Activated T-cell treated with anti-CD3 and anti-CD28 coated beads for 1 hour (primary cell): Measurements from ENCODE around the gene GRHL1.
"Not testable (repeated sequence)": the region's sequence is repeated elsewhere in the genome, so short reads cannot be mapped to it uniquely, and the experiment has no call there.

ENCODE experiments used
- DNase-seq: peaks from one replicate; pipeline ENCODE4 v3.0.0-alpha.2; 2020; ENCODE audit warnings: low read depth

GRHL1 gene

DNA sequence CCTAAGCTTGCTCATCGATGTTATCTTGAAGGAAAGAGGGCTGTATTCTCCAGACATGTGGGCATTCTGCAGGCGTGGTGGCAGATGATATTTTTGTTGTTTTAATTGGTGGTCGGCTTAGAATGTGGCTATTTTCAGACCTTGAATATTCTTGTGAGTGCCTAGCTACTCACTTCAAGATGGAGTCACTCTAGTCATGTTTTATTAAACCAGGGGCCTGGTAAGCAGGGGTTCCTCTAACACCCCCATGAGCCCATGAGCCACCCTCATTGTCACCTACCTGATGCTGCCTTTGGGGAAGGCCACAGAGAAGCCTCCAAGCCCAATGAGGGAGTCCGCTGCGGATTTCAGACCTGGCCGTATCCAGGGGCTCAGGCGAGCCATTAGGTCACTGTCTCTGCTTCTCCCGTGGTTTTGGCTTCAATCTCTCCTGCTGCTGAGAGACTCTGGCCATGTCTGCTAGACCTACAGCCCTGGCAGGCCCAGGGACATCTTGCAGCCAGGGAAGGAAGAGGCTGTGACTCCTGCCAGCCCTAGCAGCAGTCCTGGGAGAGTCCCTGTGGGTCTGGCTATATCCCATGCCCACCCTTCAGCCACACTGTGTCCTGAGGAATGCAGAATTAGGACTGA lies 75.6 kb downstream of the GRHL1 start:
- DNase-seq, result no peak

DNA sequence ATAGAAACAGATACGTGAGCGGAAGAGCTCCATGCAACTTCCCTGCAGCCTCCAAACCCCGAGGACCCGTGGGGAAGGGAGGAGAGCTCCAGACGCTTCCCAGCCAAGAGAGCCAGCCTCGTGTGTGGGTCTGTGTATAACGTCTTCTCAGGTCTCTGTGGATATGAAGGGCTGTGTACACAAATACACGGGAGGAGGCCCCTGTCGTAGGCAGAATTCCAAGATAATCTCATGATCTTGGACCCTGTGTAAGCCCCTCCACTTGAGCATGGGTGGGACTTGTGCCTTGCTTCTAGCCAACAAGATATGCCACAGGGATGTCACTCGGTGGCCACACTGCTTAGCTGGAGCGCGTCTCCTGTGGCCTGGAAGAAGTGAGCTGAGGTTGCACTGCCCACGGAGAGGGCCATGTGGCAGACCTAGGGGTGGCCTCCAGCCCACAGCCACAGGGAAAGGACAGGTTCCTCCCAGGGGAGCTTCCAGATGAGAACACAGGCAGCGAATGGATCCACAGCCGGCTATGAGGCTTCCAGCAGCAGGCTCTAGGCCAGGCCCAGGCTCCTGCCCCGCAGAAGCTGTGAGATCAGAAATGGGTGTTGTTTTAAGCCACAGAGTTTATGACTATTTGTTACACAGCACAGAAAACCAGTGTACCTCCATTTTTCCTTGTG lies 76.3 kb downstream of the GRHL1 start:
- no peak for DNase-seq

DNA sequence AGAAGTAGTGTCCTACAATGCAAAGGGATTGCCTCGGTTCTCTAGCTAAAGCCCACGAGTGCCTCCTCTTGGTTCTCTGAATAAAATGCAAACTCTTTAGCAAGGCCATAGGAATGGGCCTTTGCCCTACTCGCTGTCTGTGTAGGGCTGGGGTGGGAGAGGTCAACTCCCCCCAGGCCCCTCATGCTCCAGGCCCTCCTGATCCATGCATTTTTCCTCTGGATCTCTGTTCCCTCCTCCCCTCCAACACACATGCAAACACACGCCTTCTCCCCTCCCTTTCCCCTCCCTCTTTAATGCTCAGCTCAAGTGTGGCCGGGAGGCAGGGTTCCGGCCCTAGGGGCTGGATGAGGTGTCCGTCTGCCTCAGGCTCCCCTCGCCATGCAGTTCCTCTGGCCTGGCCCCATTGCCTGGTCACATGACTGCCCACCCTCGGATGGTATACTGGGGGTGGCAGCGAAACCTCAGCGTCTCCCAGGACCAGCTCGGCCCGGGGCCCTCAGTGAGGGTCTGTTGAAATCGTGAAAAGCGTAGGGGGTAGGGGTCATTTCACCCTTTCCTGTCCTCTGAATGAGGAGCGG lies 77.0 kb downstream of the GRHL1 start:
- no peak for DNase-seq

DNA sequence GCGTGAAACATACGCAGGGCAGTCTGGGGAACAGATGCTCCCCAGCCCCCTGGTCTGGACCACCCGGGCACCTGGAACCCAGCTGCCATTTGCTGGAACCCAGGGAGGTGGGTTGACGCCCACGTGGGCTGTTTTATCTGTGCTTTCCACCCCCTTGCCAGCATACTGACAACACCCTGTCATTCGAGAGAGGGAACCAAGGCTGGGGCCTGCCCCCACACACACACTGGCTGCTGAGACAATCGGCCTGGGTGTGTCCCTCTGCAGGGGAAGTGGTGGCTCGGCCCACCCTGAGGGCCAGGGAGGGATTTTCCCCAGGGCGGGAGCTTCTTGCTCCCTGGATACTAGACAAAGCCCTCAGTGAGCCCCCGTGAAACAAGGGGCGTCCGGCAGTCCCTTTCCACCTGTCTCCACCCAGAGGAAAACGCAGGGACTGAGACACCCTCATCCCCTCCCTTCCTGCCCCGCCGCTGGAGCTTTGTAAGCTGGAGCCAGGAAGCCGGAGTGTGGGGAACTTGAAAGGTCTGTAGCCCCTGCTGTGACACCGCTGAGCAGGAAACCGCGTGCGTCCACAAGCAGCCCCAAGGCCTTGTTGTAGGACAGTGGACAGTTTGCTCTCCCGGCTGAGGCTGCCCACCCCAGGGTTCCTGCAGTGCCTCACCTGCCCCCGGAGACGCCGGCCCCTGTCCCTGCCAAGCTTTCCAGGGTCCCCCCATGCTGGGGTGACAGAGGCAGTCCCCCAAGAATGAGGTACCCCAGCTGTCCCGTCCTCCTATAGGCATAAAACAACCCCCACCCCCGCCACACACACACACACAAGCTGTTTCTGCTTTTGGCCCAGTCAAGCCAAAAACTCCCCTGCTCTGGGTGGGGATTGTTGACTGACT lies 77.7 kb downstream of the GRHL1 start:
- DNase-seq, result peak; percentile 22

GRCh38 chr2:10029875-10030223 lies 78.4 kb downstream of the GRHL1 start:
- DNase-seq, result no peak

- no peak for DNase-seq
These were observed 78.8 kb downstream of the GRHL1 start for GRCh38 chr2:10030311-10030736.

GRCh38 chr2:10030798-10031197 lies 79.3 kb downstream of the GRHL1 start:
- not testable (repeated sequence) for DNase-seq

- no peak for DNase-seq
These were observed 80.6 kb downstream of the GRHL1 start for GRCh38 chr2:10031886-10032745.

DNA sequence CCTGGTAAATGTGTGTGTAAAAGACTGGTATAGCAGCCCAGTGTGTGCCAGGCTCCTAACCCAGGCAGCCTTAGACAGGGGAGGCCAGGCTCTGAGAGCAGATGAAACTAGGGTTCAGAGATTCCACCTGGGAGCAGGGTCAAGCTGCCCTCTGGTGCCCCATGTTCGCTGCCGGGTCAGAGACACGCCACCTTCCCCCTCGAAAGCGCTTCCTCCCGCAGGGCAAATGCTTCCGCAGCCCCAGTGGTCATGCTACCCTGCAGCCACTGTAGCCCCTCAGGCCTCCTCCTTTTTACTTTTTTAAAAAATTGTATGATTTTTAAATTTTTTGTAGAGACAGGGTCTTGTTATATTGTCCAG lies 81.2 kb downstream of the GRHL1 start:
- DNase-seq, result no peak

DNA sequence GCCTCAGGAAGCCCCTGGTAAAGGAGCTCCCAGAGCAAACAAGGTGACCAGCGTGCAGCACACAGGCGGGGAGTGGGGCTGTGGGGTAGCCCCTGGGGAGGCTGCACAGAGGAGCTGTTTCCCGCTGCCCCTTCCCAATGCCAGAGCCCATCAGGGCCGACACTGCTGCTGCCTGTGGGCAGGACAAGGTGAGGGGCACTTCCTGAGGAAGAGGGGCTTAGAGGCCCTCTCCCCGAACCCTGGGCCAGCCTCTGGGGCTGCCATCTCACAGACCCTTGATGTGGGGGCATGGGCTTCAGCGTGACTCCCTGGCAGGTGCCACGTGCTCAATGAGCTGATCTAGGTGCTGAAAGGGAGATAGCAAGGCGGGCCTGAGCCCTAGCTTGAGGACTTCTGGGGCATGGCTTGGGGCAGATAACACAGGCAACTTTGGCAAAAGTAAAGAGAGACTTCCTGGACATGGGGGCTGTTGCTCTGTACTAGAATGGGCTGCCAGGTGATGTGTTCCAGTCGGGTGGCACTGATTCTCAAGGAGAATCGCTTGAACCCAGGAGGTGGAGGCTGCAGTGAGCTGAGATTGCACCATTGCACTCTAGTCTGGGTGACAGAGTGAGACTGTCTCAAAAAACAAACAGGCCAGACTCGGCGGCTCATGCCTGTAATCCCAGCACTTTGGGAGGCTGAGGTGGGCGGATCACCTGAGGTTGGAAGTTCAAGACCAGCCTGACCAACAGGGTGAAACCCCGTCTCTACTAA lies 81.9 kb downstream of the GRHL1 start:
- no peak for DNase-seq

DNA sequence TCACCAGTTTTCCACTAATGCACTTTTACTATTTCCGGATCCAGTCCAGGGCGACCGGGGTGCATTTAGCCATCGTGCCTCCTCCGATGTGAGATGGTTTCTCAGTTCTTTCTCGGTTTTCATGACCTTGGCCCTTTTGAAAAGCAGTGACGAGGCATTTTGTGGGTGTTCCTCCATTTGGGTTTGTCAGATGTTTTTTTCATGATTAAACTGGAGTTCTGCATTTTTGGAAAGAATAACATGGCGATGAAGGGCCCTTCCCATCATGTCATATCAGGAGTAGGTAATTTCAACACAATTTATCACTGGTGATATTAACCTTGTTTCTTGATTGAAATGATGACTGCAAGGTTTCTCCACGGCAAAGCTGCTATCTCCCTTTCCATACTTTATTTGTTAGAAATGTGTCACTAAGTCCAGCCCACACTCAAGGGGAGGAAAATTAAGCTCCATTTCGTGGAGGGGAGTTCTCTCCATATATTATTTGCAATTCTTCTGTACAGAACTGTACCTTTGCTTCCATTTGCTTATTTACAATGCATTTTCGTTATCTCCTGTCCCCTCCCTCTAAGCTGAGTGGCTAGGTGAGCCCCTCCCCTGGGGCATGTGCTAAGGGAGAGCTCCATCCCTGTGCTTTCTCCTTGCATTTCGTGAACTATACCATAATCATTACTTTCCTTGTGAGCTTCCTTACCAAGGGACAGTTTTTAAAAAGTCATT lies 83.0 kb downstream of the GRHL1 start:
- no peak for DNase-seq

DNA sequence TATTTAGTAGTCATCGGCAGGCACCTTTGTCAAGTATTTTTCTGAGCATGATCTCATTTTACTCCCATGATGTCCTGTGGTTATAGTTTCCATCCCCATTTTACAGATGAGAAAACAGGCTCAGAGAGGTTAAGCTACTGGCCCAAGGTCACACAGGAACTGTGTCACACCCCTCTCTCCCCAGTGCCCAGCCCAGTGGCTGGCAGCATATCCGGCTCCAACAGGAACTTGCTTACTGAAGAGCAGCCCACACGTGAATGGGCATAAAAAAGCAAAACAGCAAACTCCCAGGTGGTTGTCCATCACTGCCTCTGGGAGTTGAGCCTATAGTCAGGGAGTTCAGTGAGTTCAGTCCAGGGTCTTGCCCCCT lies 83.5 kb downstream of the GRHL1 start:
- DNase-seq, result no peak

DNA sequence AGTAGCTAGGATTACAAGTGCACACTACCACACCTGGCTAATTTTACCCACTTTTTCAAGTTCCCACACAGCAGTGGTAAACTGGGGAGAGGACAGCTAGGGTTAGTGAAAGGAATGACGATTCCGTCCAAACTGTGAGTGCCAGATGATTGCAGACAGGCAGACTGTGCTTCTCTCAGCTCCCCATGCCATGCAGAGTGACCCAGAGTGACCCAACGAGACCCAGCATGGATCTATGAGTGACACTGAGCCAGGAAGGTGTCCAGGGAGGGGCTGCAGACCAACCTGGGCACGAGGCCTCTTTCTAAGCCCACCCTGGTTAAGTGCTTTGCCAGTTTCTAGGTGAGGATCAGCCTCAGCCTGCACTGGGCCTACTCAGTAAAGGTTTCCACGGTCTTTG lies 84.1 kb downstream of the GRHL1 start:
- no peak for DNase-seq

DNA sequence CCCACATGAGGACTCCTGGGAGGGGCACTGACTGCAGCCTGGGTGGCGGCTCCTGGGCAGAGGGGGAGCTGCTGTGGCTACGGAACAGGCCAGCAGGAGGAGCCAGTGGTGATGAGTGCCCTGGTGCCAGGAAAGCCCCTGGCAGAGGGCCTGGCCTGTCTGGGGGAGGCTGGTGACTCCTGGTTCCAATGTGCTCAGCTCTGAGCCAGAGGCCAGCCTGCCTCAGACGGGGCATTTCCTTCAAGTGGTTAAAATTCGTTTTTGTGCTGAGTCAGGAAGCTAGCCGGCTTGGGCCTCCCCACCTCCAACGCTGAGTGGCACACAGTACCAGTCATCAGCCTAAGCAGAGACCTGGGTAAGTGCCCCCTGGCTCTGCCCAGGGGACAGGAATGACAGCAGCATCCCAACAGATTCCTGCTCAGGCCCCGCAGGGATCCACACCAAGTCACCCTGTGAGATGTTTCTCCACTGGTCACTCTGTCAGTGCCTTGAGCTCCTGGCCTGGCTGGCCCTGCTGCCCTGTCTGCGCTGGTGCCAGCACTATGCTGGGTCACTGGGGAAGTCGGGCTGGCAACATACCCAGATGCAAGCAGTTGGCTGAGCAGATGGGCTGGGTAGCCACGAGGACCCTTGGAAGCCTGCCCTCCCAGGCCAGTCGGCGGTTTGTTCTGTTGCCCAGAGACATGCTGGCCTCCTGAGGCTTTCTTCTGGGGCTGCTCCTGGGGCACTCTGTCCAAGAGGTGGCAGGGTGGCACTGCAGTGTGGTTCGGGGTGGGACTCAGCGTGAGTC lies 84.8 kb downstream of the GRHL1 start:
- no peak for DNase-seq

DNA sequence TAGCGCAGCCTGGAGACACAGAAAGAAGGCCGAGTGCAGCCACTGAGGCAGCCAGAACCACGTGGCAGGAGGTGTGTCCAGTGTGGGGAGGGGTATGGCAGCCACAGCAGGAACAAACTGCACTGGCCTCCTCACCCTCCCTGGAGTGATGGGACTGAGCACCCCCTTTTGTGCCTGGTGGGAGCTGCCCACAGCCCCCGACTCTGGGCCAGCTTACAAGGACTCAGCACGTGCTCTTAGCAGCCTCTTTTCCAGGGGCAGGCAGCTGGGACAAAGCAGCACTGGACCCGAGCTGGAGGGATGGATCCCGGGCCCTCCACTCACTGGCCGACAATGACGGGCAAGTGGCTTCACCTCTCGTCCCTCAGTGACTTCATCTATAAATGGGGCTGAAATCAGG lies 86.6 kb downstream of the GRHL1 start:
- no peak for DNase-seq

DNA sequence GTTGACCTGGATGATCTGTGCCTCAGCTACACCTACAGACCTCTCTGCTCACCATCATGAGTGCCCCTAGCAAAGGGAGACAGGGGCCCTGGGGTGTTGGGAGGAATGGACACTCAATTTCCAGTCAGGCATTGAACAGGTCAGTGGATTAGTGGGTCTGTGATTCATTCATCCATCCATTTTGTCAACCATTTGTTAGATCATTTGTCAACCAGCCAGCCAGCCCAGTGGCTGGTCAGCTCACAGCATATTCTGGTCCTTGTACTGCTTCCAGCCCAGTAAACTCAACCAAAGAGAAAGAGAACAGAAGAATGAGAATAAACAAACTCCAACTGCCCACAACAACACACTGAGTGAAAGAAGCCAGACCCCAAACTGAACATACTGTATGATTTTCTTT lies 87.2 kb downstream of the GRHL1 start:
- no peak for DNase-seq

GRCh38 chr2:10039658-10040410 lies 88.3 kb downstream of the GRHL1 start:
- no peak for DNase-seq

GRCh38 chr2:10041711-10042110 lies 90.2 kb downstream of the GRHL1 start:
- DNase-seq, result no peak
